Uterus (tissue), 4 donors: ENCODE results near the gene PLA2G6. TPM values are rescaled to one million over a fixed set of nuclear protein-coding genes. Genes with fewer than 3 reads are reported as not detected.

Experiments
- DNase-seq, 2 donors: peaks; one replicate each; pipeline ENCODE4 v3.0.0-alpha.2; 2019 to 2020
- H3K27ac ChIP-seq, 2 donors: fragments of 200-600 bp; sonication (generic); 1 replicate in 1 of 2; 2 replicates in 1 of 2; pipeline ENCODE4 v1.5.1; 2016 to 2018
- H3K27me3 ChIP-seq, 2 donors: fragments of 200-600 bp; sonication (generic); one replicate each; pipeline ENCODE4 v1.5.1; 2018 to 2019; ENCODE audit warnings: control low read depth in 1 of 2
- H3K36me3 ChIP-seq, 2 donors: fragments of 200-600 bp; sonication (generic); one replicate each; pipeline ENCODE4 v1.5.1; 2019; ENCODE audit warnings: control low read depth in 1 of 2
- H3K4me1 ChIP-seq, 2 donors: fragments of 200-600 bp; sonication (generic); one replicate each; pipeline ENCODE4 v1.5.1; 2018 to 2019; ENCODE audit warnings: control low read depth in 1 of 2
- H3K4me3 ChIP-seq, 2 donors: fragments of 200-600 bp; sonication (generic); 1 replicate in 1 of 2; 2 replicates in 1 of 2; pipeline ENCODE4 v1.5.1; 2018 to 2019; ENCODE audit warnings: mild to moderate bottlenecking in 1 of 2
- H3K9me3 ChIP-seq, 2 donors: fragments of 200-600 bp; sonication (generic); one replicate each; pipeline ENCODE4 v1.5.1; 2019; ENCODE audit warnings: control low read depth in 1 of 2
- POLR2A ChIP-seq, 2 donors: fragments of 450-650 bp; IDR thresholded peaks; one replicate each; pipeline ENCODE4 v1.6.1; 2016; ENCODE audit warnings: antibody characterized with exemption in 2 of 2, mild to moderate bottlenecking in 1 of 2, moderate library complexity in 1 of 2
- intact Hi-C: fragments of 100-400 bp; cut with DNase I; formaldehyde crosslinking; loops from one replicate; pipeline ENCODE4 v1.15.1; 2023; ENCODE audit warnings: low total_unique reads
- total RNA-seq, 4 donors: library from RNA; depleted of rRNA in 3 of 4; stranded (reverse); fragments of >200 nt in 3 of 4; gene quantifications; one replicate each; pipeline versions ENCODE4 v1.1.0 to v1.2.4, GENCODE V29; 2014 to 2023
- TF ChIP-seq, protein P1 (sequence below), 4 experiments: fragments of 200-600 bp in 2 of 4; fragments of 450-650 bp in 2 of 4; sonication (generic) in 2 of 4; IDR thresholded peaks; one replicate each; pipeline ENCODE4 v1.5.1; 2016 to 2019; ENCODE audit warnings: antibody characterized with exemption in 4 of 4, mild to moderate bottlenecking in 2 of 4, moderate library complexity in 1 of 4
- donor health status: DM: yes; HTN: yes; CAD: no.

The PLA2G6 gene
- total RNA-seq, 4 donors from 2014 or later, result 8.7 to 50.9 (median 34.5) TPM

DNA sequence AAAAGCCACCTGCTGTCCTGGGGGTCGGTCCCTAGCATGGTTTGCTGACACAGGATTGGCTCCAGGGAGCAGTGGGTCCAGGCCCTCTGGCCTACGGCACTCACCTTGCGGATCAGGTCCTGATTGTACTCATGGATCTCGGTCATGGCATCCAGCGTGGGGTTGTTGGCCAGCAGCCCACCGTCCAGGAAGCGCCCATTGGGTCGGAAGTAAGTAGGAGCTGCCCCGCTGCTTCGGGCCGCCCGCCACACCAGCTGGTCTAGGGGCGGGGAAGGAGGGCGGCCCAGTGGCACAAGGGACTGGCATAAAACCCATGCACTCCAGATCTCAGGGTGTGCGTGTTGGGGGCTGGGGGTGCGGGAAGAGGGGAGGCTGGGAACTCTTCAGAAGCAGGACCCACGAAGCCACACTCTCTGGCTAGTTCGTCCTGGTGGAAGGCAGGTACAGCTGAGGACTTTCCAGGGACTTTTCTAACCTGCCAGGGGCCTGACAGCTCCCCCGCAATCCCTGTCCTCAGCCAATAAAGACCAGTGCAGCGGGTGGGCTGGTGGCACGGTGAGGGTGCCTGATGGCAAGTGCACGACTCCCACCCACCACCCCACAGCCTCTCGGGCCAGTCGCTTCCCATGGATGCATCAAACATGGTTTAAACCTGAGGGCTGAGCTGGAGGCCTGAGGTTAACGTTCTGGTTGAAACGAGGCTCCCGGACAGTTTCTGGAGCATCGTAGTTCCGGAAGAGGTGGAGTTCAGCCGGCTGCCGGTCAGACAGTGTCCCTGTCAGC is 66.0 kb downstream of the PLA2G6 start:
- Histone ChIP-seq H3K27me3 (no peaks in the 10 kb centered on the region), H3K9me3 (no peaks in the 10 kb centered on the region), H3K4me3 (no peak overlapping the region), H3K36me3 (no peaks in the 10 kb centered on the region), H3K4me1 (no peaks in the 10 kb centered on the region), H3K27ac (no peak overlapping the region)
- DNase-seq, result no peak
- intact Hi-C loops, result no loop called here
- no peak for TF ChIP-seq POLR2A (IDR thresholded peaks at IDR 0.05)
- TF ChIP-seq, protein P1, sequence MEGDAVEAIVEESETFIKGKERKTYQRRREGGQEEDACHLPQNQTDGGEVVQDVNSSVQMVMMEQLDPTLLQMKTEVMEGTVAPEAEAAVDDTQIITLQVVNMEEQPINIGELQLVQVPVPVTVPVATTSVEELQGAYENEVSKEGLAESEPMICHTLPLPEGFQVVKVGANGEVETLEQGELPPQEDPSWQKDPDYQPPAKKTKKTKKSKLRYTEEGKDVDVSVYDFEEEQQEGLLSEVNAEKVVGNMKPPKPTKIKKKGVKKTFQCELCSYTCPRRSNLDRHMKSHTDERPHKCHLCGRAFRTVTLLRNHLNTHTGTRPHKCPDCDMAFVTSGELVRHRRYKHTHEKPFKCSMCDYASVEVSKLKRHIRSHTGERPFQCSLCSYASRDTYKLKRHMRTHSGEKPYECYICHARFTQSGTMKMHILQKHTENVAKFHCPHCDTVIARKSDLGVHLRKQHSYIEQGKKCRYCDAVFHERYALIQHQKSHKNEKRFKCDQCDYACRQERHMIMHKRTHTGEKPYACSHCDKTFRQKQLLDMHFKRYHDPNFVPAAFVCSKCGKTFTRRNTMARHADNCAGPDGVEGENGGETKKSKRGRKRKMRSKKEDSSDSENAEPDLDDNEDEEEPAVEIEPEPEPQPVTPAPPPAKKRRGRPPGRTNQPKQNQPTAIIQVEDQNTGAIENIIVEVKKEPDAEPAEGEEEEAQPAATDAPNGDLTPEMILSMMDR (IDR thresholded peaks at IDR 0.05), result no peak

DNA sequence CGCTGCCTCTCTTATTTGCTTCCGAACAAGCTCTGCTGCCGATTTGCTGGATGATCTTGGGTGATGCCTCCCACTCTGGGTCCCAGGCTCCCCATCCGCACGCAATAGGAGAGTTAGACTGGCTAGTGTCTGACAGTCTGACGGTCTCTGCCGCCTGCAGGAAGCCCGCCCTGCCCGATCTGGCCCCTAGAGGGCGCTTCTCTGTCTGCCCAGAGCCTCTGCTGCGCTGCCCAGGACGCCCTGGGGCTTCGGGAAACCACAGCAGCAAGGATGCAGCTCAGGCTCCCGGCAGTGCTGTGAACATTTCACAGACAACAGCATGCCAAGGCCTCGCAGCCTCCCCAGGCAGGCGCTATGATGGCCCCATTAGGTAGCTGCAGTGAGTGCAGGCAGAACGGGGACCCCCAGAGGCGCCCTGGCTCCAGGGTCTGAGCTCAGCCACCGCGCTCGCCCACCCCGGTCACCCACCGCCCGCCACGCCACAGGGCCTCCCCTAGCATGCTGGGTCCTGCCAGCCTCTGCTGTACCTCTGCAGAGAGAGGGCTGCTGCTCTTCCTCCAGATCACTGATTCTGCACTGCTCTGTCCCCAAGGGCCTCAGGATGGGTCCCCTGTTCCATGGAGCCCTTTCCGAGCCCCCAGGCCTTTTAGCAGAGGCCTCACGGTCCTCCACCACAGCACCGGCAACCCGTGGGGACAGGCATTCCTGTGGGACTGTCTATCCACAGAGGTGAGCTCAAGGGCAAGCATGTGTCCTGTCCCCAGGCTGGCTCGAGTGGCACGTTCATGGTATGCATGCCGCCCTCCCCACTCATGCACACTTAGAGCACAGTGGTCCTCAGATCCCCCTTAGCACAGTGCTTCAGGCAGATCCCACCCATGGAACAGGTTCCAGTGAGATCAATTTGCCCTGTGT is 66.9 kb downstream of the PLA2G6 start:
- TF ChIP-seq, protein P1 (IDR thresholded peaks at IDR 0.05), result peak; percentile 82 to 89 (median 86)
- no peak for TF ChIP-seq POLR2A (IDR thresholded peaks at IDR 0.05)
- DNase-seq, result peak; percentile 80 to 83
- intact Hi-C loops, result no loop called here

DNA sequence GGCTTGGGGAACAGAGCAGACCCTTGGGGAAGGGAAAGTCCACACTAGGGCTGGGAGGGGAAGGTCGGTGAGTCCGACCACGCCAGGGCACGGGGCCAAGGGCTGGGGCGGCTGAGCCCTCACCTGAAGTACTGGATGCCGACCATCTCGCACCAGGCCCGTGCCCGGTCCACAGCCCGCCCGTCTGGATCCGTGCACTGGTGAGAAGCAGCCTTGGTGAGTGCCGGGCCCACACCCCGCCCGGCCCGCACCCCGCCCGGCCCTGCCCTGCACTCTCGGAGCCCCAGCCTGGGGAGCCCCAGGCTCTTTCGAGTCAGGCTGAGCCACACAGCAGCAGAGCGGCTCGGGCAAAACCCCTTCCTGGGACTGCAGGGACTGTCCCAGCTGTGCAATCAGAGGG is 69.2 kb downstream of the PLA2G6 start:
- no peaks in the 10 kb centered on the region for H3K9me3 ChIP-seq
- no peaks in the 10 kb centered on the region for H3K4me1 ChIP-seq
- H3K4me3 ChIP-seq, result no peak overlapping the region
- DNase-seq, result no peak
- H3K27me3 ChIP-seq, result no peaks in the 10 kb centered on the region
- TF ChIP-seq POLR2A (IDR thresholded peaks at IDR 0.05), result no peak
- TF ChIP-seq, protein P1 (IDR thresholded peaks at IDR 0.05), result no peak
- intact Hi-C loops, result no loop called here
- no peak overlapping the region for H3K27ac ChIP-seq
- no peaks in the 10 kb centered on the region for H3K36me3 ChIP-seq

More for the DNA sequence above, 66.9 kb downstream of the PLA2G6 start:
- no peaks in the 10 kb centered on the region for H3K9me3 ChIP-seq
- no peaks in the 10 kb centered on the region for H3K27me3 ChIP-seq
- H3K27ac ChIP-seq, result no peak overlapping the region
- H3K4me1 ChIP-seq, result no peaks in the 10 kb centered on the region
- H3K4me3 ChIP-seq, result no peak overlapping the region
- H3K36me3 ChIP-seq, result no peaks in the 10 kb centered on the region

- no peak for TF ChIP-seq POLR2A (IDR thresholded peaks at IDR 0.05)
- TF ChIP-seq, protein P1 (IDR thresholded peaks at IDR 0.05), result no peak
- intact Hi-C loops, result no loop called here
- no peak for DNase-seq
- no peaks in the 10 kb centered on the region for H3K36me3 ChIP-seq
- no peaks in the 10 kb centered on the region for H3K27me3 ChIP-seq
- H3K9me3 ChIP-seq, result no peaks in the 10 kb centered on the region
- no peak overlapping the region for H3K4me3 ChIP-seq
- no peaks in the 10 kb centered on the region for H3K4me1 ChIP-seq
- no peak overlapping the region for H3K27ac ChIP-seq
These were observed 69.7 kb downstream of the PLA2G6 start for GRCh38 chr22:38111925-38112355.
